HEK293 (cell line): ENCODE measurements around the gene DYNC1LI1.

Experiments used
- CTCF ChIA-PET: fragments of 350-600 bp; formaldehyde crosslinking; extraction: SDS; loops from one replicate; lab custom pipeline; 2021; ENCODE audit warnings: antibody characterized with exemption; lab: Yijun Ruan, JAX
- POLR2A ChIA-PET: fragments of 300-600 bp; formaldehyde crosslinking; extraction: SDS; loops from one replicate; lab custom pipeline; 2020; ENCODE audit warnings: antibody characterized with exemption, inconsistent platforms; lab: Yijun Ruan, JAX
- H3K27ac ChIP-seq: fragments of 200-500 bp; sonication (Bioruptor generic); 2 replicates; pipeline ENCODE4 v1.5.1; 2014; ENCODE audit warnings: low read depth, low read length, control low read depth, inconsistent platforms; ENCODE audit errors: extremely low read depth
- H3K36me3 ChIP-seq, 2 experiments: fragments of 200-500 bp in 1 of 2; sonication (Bioruptor generic) in 1 of 2; 1 replicate in 1 of 2; 2 replicates in 1 of 2; pipeline ENCODE4 v1.5.1; 2014 to 2017; ENCODE audit warnings: inconsistent platforms in 2 of 2, low read length in 2 of 2; ENCODE audit not compliant: control insufficient read depth in 2 of 2, insufficient read depth in 1 of 2
- H3K4me1 ChIP-seq: fragments of 200-500 bp; sonication (Bioruptor generic); 2 replicates; pipeline ENCODE4 v1.5.1; 2014; ENCODE audit warnings: mild to moderate bottlenecking, low read length, inconsistent platforms; ENCODE audit not compliant: control insufficient read depth, insufficient read depth
- H3K4me3 ChIP-seq: 2 replicates; pipeline ENCODE4 v1.5.1; 2011; ENCODE audit warnings: low read depth, mild to moderate bottlenecking, control low read depth, low read length, moderate library complexity
- H3K9me3 ChIP-seq: fragments of 200-500 bp; sonication (Bioruptor generic); 2 replicates; pipeline ENCODE4 v1.5.1; 2014; ENCODE audit warnings: low read depth, low read length, inconsistent platforms; ENCODE audit not compliant: control insufficient read depth, insufficient read depth
- BCL11B ChIP-seq: fragments of 450-650 bp; formaldehyde crosslinking; IDR thresholded peaks from 2 replicates; pipeline ENCODE4 v1.5.1; 2016; ENCODE audit warnings: low read depth, missing biosample characterization, missing genetic modification characterization
- CTCF ChIP-seq: fragments of 450-650 bp; formaldehyde crosslinking; IDR thresholded peaks from 2 replicates; pipeline ENCODE4 v1.5.1; 2016; ENCODE audit warnings: missing biosample characterization, missing genetic modification characterization
- EGR2 ChIP-seq: fragments of 450-650 bp; formaldehyde crosslinking; IDR thresholded peaks from 2 replicates; pipeline ENCODE4 v1.5.1; 2016; ENCODE audit warnings: low read depth, missing biosample characterization, missing genetic modification characterization
- FEZF1 ChIP-seq: fragments of 450-650 bp; formaldehyde crosslinking; IDR thresholded peaks from 2 replicates; pipeline ENCODE4 v1.5.1; 2016; ENCODE audit warnings: missing biosample characterization, missing genetic modification characterization
- HOXC10 ChIP-seq: sonication (generic); formaldehyde crosslinking; IDR thresholded peaks from 2 replicates; pipeline ENCODE4 v1.8.1; 2023; ENCODE audit warnings: mild to moderate bottlenecking, missing genetic modification reagents
- HOXD13 ChIP-seq: sonication (generic); formaldehyde crosslinking; IDR thresholded peaks from 2 replicates; pipeline ENCODE4 v1.8.0; 2022; ENCODE audit warnings: missing genetic modification reagents, borderline replicate concordance
- KLF9 ChIP-seq: fragments of 450-650 bp; formaldehyde crosslinking; IDR thresholded peaks from 2 replicates; pipeline ENCODE4 v1.5.1; 2016; ENCODE audit warnings: missing biosample characterization, missing genetic modification characterization, low read depth
- PATZ1 ChIP-seq: fragments of 450-650 bp; formaldehyde crosslinking; IDR thresholded peaks from 2 replicates; pipeline ENCODE4 v1.5.1; 2016; ENCODE audit warnings: missing biosample characterization, missing genetic modification characterization
- REST ChIP-seq: fragments of 450-650 bp; formaldehyde crosslinking; IDR thresholded peaks from 2 replicates; pipeline ENCODE4 v1.5.1; 2016; ENCODE audit warnings: missing biosample characterization, missing genetic modification characterization
- SP2 ChIP-seq: fragments of 450-650 bp; formaldehyde crosslinking; IDR thresholded peaks from 2 replicates; pipeline ENCODE4 v1.5.1; 2016; ENCODE audit warnings: missing biosample characterization, missing genetic modification characterization
- TCF7L2 ChIP-seq: IDR thresholded peaks from 2 replicates; pipeline ENCODE4 v1.6.1; 2011; ENCODE audit warnings: low read depth, mild to moderate bottlenecking, inconsistent platforms, low read length, moderate library complexity, borderline replicate concordance
- ZIC2 ChIP-seq: fragments of 450-650 bp; formaldehyde crosslinking; IDR thresholded peaks from 2 replicates; pipeline ENCODE4 v1.5.1; 2016; ENCODE audit warnings: missing biosample characterization, missing genetic modification characterization
- ZNF133 ChIP-seq: fragments of 450-650 bp; formaldehyde crosslinking; IDR thresholded peaks from 2 replicates; pipeline ENCODE4 v1.5.1; 2016; ENCODE audit warnings: missing biosample characterization, missing genetic modification characterization
- ZNF175 ChIP-seq: fragments of 450-650 bp; formaldehyde crosslinking; IDR thresholded peaks from 2 replicates; pipeline ENCODE4 v1.5.1; 2016; ENCODE audit warnings: missing biosample characterization, missing genetic modification characterization
- ZNF211 ChIP-seq: fragments of 450-650 bp; formaldehyde crosslinking; IDR thresholded peaks from 2 replicates; pipeline ENCODE4 v1.5.1; 2016; ENCODE audit warnings: low read depth, missing biosample characterization, missing genetic modification characterization
- ZNF221 ChIP-seq: fragments of 450-650 bp; formaldehyde crosslinking; IDR thresholded peaks from 2 replicates; pipeline ENCODE4 v1.5.1; 2017; ENCODE audit warnings: missing biosample characterization, missing genetic modification characterization, borderline replicate concordance
- ZNF354C ChIP-seq: fragments of 450-650 bp; formaldehyde crosslinking; IDR thresholded peaks from 2 replicates; pipeline ENCODE4 v1.5.1; 2016; ENCODE audit warnings: missing biosample characterization, missing genetic modification characterization, low read depth, borderline replicate concordance
- ZNF398 ChIP-seq: fragments of 450-650 bp; formaldehyde crosslinking; IDR thresholded peaks from 2 replicates; pipeline ENCODE4 v1.5.1; 2017; ENCODE audit warnings: missing biosample characterization, missing genetic modification characterization
- ZNF416 ChIP-seq: fragments of 450-650 bp; formaldehyde crosslinking; IDR thresholded peaks from 2 replicates; pipeline ENCODE4 v1.5.1; 2016; ENCODE audit warnings: missing biosample characterization, missing genetic modification characterization
- ZNF488 ChIP-seq: fragments of 450-650 bp; formaldehyde crosslinking; IDR thresholded peaks from 2 replicates; pipeline ENCODE4 v1.5.1; 2016; ENCODE audit warnings: missing biosample characterization, missing genetic modification characterization
- ZNF501 ChIP-seq: fragments of 450-650 bp; formaldehyde crosslinking; IDR thresholded peaks from 2 replicates; pipeline ENCODE4 v1.5.1; 2016; ENCODE audit warnings: missing biosample characterization, missing genetic modification characterization
- ZNF510 ChIP-seq: fragments of 450-650 bp; formaldehyde crosslinking; IDR thresholded peaks from 2 replicates; pipeline ENCODE4 v1.5.1; 2018; ENCODE audit warnings: mild to moderate bottlenecking, missing genetic modification characterization, missing biosample characterization; ENCODE audit not compliant: insufficient replicate concordance
- ZNF571 ChIP-seq: fragments of 450-650 bp; formaldehyde crosslinking; IDR thresholded peaks from 2 replicates; pipeline ENCODE4 v1.5.0; 2017; ENCODE audit warnings: missing biosample characterization, missing genetic modification characterization
- ZNF658 ChIP-seq: fragments of 450-650 bp; formaldehyde crosslinking; IDR thresholded peaks from 2 replicates; pipeline ENCODE4; 2016; ENCODE audit warnings: missing biosample characterization, missing genetic modification characterization
- ZNF785 ChIP-seq: fragments of 450-650 bp; formaldehyde crosslinking; IDR thresholded peaks from 2 replicates; pipeline ENCODE4 v1.5.1; 2016; ENCODE audit warnings: missing biosample characterization, missing genetic modification characterization
- ZNF791 ChIP-seq: fragments of 450-650 bp; formaldehyde crosslinking; IDR thresholded peaks from 2 replicates; pipeline ENCODE4 v1.5.1; 2016; ENCODE audit warnings: missing biosample characterization, missing genetic modification characterization
- ZNF843 ChIP-seq: fragments of 450-650 bp; formaldehyde crosslinking; IDR thresholded peaks from 2 replicates; pipeline ENCODE4 v1.5.1; 2016; ENCODE audit warnings: missing biosample characterization, missing genetic modification characterization
- ZSCAN23 ChIP-seq: fragments of 450-650 bp; formaldehyde crosslinking; IDR thresholded peaks from 2 replicates; pipeline ENCODE4 v1.5.1; 2016; ENCODE audit warnings: missing biosample characterization, missing genetic modification characterization

The DYNC1LI1 gene

GRCh38 chr3:32553973-32554372 is 16.7 kb downstream of the DYNC1LI1 start (continued):
- TF ChIP-seq ZNF510 (tag by site-specific recombination): no peak
- no peak for TF ChIP-seq REST (tag by site-specific recombination)
- TF ChIP-seq TCF7L2: no peak
- no peak for TF ChIP-seq ZNF488 (tag by site-specific recombination)
- TF ChIP-seq ZNF221 (tag by site-specific recombination): no peak
- TF ChIP-seq HOXC10 (CRISPR knock-in tag): no peak
- TF ChIP-seq EGR2 (tag by site-specific recombination): no peak
- no peak for TF ChIP-seq BCL11B
- no peak for TF ChIP-seq ZNF571 (tag by site-specific recombination)
- no peak for TF ChIP-seq SP2 (tag by site-specific recombination)
- TF ChIP-seq KLF9 (tag by site-specific recombination): no peak
- TF ChIP-seq ZNF211 (tag by site-specific recombination): no peak
- TF ChIP-seq ZNF791 (tag by site-specific recombination): no peak

- Histone ChIP-seq H3K4me1 (0 out of 2 replicates have a peak, but pooled peaks cover 2% of the 10 kb centered on the region), H3K27ac (no peak overlapping the region), H3K4me3 (no peak overlapping the region), H3K36me3 (no peaks in the 10 kb centered on the region), H3K9me3 (no peaks in the 10 kb centered on the region)
- TF ChIP-seq ZNF843 (tag by site-specific recombination): no peak
- no peak for TF ChIP-seq ZIC2 (tag by site-specific recombination)
- TF ChIP-seq ZSCAN23: no peak
- TF ChIP-seq ZNF658: no peak
- no peak for TF ChIP-seq ZNF416
- no peak for TF ChIP-seq ZNF785 (tag by site-specific recombination)
- TF ChIP-seq ZNF133: no peak
- no peak for TF ChIP-seq ZNF354C
- ChIA-PET POLR2A (no interaction called here), CTCF (no interaction called here)
Observed at GRCh38 chr3:32553459-32553858, 17.2 kb downstream of the DYNC1LI1 start.

GRCh38 chr3:32552013-32552412 is 18.6 kb downstream of the DYNC1LI1 start:
- no peaks in the 10 kb centered on the region for H3K4me1 ChIP-seq
- H3K36me3 ChIP-seq: no peaks in the 10 kb centered on the region
- no peaks in the 10 kb centered on the region for H3K9me3 ChIP-seq
- no peak overlapping the region for H3K27ac ChIP-seq
- POLR2A ChIA-PET: no interaction called here
- H3K4me3 ChIP-seq: no peak overlapping the region
- CTCF ChIA-PET: no interaction called here
- TF ChIP-seq PATZ1 (no peak), ZNF501 (no peak), ZNF398 (tag by site-specific recombination) (no peak), CTCF (tag by site-specific recombination) (no peak), HOXD13 (no peak), ZNF175 (tag by site-specific recombination) (no peak), FEZF1 (tag by site-specific recombination) (no peak)
